ENCODE measurements around the gene ABCB11.

ABCB11 gene

GRCh38 chr2:168912901-168913369 lies 118.2 kb downstream of the ABCB11 start:
- in situ Hi-C loops (cut with HindIII; ENCODE audit: low pct_ligation_motif_present, low sequenced_read_pairs), result no loop called here
- H3K36me3 ChIP-seq (replicated peaks), result no peaks in the 10 kb centered on the region
- peaks cover 9% of the 10 kb centered on the region for H3K27me3 ChIP-seq (replicated peaks)
- DNase-seq, result no peak
- no peak for TF ChIP-seq CTCF (IDR thresholded peaks at IDR 0.05; ENCODE audit: low read depth, low read length, missing control alignments)
- H3K4me3 ChIP-seq (ENCODE audit: low read depth, low read length), result peak overlapping the region; percentile 41
- no peak overlapping the region for H3K27ac ChIP-seq

GRCh38 chr2:168912466-168912865 lies 118.7 kb downstream of the ABCB11 start:
- peaks cover 9% of the 10 kb centered on the region for H3K27me3 ChIP-seq (replicated peaks)
- no peak overlapping the region for H3K4me3 ChIP-seq (ENCODE audit: low read depth, low read length)
- H3K27ac ChIP-seq, result no peak overlapping the region
- TF ChIP-seq CTCF (IDR thresholded peaks at IDR 0.05; ENCODE audit: low read depth, low read length, missing control alignments), result no peak
- no peak for DNase-seq
- H3K36me3 ChIP-seq (replicated peaks), result no peaks in the 10 kb centered on the region
- in situ Hi-C loops (cut with HindIII; ENCODE audit: low pct_ligation_motif_present, low sequenced_read_pairs), result no loop called here

GRCh38 chr2:168910330-168910729 lies 120.8 kb downstream of the ABCB11 start:
- no peak for DNase-seq
- Histone ChIP-seq H3K36me3 (replicated peaks) (no peaks in the 10 kb centered on the region), H3K27me3 (replicated peaks) (peaks cover 14% of the 10 kb centered on the region), H3K27ac (no peak overlapping the region), H3K4me3 (ENCODE audit: low read depth, low read length) (no peak overlapping the region)
- in situ Hi-C loops (cut with HindIII; ENCODE audit: low pct_ligation_motif_present, low sequenced_read_pairs), result no loop called here
- TF ChIP-seq CTCF (IDR thresholded peaks at IDR 0.05; ENCODE audit: low read depth, low read length, missing control alignments), result no peak

GRCh38 chr2:168907940-168908662 lies 123.0 kb downstream of the ABCB11 start:
- Histone ChIP-seq H3K27me3 (replicated peaks) (peaks cover 11% of the 10 kb centered on the region), H3K4me3 (ENCODE audit: low read depth, low read length) (no peak overlapping the region), H3K36me3 (replicated peaks) (no peaks in the 10 kb centered on the region), H3K27ac (no peak overlapping the region)
- no peak for DNase-seq
- TF ChIP-seq CTCF (IDR thresholded peaks at IDR 0.05; ENCODE audit: low read depth, low read length, missing control alignments), result no peak
- in situ Hi-C loops (cut with HindIII; ENCODE audit: low pct_ligation_motif_present, low sequenced_read_pairs), result no loop called here

GRCh38 chr2:168904358-168904757 lies 126.8 kb downstream of the ABCB11 start:
- Histone ChIP-seq H3K27me3 (replicated peaks) (peaks cover 8% of the 10 kb centered on the region), H3K27ac (no peak overlapping the region), H3K4me3 (ENCODE audit: low read depth, low read length) (no peak overlapping the region), H3K36me3 (replicated peaks) (no peaks in the 10 kb centered on the region)
- in situ Hi-C loops (cut with HindIII; ENCODE audit: low pct_ligation_motif_present, low sequenced_read_pairs), result no loop called here
- DNase-seq, result no peak
- TF ChIP-seq CTCF (IDR thresholded peaks at IDR 0.05; ENCODE audit: low read depth, low read length, missing control alignments), result no peak

- H3K27me3 ChIP-seq (replicated peaks), result peaks cover 8% of the 10 kb centered on the region
- in situ Hi-C loops (cut with HindIII; ENCODE audit: low pct_ligation_motif_present, low sequenced_read_pairs), result no loop called here
- H3K4me3 ChIP-seq (ENCODE audit: low read depth, low read length), result no peak overlapping the region
- H3K36me3 ChIP-seq (replicated peaks), result no peaks in the 10 kb centered on the region
- no peak for TF ChIP-seq CTCF (IDR thresholded peaks at IDR 0.05; ENCODE audit: low read depth, low read length, missing control alignments)
- no peak overlapping the region for H3K27ac ChIP-seq
- DNase-seq, result no peak
These were observed 127.2 kb downstream of the ABCB11 start for GRCh38 chr2:168903888-168904287.

All from brain microvascular endothelial cell (primary cell).